ENCODE results near the gene ANKRD29.
A peak's percentile ranks its signal among the peaks of the same experiment; 100 is the strongest.
"Not testable (repeated sequence)": the region's sequence is repeated elsewhere in the genome, so short reads cannot be mapped to it uniquely, and the experiment has no call there.

Gene ANKRD29

GRCh38 chr18:23613091-23613475, 49.6 kb downstream of the ANKRD29 start:
- DNase-seq, result not testable (repeated sequence)

- DNase-seq, result no peak
These were observed 50.1 kb downstream of the ANKRD29 start for GRCh38 chr18:23612434-23613090.

DNA sequence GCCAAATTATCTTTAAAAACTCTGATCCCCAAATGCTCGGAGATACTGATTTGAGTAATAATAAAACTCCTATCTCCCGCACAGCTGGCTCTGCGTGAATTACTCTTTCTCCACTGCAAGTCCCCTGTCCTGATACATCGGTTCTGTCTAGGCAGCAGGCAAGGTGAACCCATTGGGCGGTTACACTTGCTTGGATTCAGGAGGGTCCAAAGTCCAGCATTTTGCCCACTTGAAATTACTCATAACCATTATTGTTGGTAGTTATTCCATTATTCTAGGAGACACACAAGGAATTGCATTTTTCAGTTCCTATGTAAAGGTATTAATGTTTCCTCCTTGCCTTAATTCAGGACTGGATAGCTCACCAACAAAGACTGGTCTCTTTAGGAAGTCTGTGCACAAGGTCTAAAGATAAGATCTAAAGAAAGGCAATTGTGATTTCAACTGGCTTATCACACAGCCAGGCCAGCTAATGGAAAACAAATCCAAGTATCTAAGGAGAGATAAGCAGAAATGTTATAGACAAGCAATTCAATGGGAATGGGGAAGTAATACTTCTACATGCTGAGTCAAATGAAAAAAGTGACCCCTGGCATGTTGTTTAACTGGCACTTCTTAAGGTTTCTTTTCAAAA, 53.2 kb downstream of the ANKRD29 start:
- no peak for DNase-seq

DNA sequence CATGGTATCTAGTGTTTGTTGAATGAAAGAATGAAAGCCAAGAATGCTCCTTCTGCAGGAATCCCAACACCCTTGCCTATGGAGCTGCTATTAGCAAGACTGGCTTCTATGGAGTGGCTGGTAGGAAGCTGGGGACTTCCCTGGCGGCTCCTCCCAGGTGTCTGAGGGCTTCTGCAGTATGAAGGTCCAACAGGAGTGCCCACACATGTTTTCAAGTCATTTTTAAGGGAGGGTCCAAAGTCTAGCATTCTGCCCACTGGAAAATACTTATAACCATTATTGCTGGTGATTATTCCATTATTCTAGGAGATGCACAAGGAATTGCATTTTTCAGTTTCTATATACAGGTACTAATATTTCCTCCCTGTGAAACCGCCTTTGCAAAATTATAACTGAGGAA, 54.5 kb downstream of the ANKRD29 start:
- DNase-seq, result no peak

DNA sequence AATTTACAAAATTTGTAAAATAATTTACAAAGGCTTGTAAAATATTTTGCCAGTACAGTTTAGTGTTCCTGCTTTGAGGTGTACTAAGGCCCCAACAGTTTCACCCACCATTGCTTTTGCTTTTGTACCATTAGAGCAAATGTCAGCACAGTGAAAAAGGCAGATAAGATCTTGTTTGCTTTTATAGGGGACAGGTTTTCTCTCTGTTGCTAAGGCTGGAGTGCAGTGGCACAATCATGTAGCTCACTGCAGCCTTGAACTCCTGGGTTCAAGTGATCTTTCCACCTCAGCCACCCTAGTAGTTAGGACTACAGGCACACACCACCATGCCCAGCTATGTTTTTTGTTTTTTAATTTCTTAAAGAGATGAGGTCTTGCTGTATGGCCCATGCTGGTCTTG, 56.8 kb downstream of the ANKRD29 start:
- no peak for DNase-seq

DNA sequence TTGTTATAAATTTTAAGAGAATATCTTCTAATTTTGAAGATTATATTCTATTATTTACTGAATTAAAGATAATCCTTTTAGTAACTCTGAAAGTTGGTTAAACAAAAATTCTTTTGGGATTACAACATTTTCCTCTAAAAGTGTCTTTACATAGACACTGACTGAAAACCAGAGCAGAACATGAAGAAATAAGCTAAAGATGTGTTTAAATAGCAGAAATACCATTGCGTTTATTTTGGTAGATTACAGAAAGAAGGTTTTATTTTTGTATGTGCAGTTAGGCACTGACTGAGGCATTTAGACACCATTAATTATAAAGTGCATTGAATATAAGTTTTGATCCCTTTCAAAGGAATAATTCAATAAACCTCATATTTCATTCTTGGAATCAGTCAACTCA, 62.9 kb downstream of the ANKRD29 start:
- no peak for DNase-seq

DNA sequence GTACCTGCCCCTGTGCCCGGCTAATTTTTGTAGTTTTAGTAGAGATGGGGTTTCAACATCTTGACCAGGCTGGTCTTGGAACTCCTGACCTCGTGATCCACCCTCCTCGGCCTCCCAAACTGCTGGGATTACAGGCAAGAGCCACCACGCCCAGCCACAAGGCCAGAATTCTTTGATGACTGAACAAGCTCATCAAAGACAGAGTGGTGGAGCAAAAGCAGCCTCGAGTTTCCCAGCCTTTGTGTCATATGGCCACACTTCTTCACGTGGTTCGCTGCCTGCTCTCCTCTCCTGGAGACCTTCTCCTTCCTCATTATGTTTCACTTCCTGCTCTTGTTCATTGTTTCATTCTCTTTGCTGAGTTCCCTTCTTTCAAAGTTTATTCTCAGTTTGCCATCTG, 66.5 kb downstream of the ANKRD29 start:
- no peak for DNase-seq

DNA sequence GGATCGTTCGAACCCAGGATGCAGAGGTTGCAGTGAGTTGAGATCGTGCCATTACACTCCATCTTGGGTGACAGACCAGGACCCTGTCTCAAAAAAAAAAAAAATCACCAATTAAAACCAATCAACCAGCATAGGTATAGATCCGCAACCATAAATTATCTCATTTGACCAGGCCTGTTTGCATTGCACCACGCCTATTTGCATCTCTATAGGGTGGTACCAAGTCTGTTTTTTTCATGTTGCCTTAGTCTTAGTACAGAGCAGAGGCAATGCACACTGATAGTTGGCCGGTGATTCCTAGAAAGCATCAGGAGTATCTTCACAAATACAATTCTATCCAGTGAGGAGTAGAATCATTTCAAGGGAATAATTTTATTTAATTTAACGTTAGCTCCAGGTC, 67.1 kb downstream of the ANKRD29 start:
- DNase-seq, result peak; percentile 59

- no peak for DNase-seq
These were observed 69.0 kb downstream of the ANKRD29 start for GRCh38 chr18:23593720-23594119.

GRCh38 chr18:23592911-23593310, 69.8 kb downstream of the ANKRD29 start:
- DNase-seq, result no peak

DNA sequence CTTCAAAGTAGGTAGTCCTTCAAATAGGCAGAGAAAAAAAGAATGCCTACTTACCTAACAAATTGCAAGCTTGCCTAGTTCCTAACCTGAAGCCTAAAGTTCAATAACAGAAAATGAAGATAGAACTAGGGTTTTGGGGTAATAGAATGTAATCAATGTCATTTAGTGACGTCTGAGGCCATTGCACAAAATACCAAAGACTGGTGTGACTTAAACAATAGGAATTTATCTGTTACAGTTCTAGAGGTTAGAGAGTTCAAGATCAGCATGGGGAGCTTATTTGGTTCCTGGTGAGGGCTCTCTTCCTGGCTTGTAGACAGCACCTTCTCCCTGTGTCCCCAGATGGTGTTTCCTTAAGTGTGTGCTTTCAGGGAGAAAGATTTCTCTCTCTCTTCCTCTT, 71.7 kb downstream of the ANKRD29 start:
- DNase-seq, result no peak

DNA sequence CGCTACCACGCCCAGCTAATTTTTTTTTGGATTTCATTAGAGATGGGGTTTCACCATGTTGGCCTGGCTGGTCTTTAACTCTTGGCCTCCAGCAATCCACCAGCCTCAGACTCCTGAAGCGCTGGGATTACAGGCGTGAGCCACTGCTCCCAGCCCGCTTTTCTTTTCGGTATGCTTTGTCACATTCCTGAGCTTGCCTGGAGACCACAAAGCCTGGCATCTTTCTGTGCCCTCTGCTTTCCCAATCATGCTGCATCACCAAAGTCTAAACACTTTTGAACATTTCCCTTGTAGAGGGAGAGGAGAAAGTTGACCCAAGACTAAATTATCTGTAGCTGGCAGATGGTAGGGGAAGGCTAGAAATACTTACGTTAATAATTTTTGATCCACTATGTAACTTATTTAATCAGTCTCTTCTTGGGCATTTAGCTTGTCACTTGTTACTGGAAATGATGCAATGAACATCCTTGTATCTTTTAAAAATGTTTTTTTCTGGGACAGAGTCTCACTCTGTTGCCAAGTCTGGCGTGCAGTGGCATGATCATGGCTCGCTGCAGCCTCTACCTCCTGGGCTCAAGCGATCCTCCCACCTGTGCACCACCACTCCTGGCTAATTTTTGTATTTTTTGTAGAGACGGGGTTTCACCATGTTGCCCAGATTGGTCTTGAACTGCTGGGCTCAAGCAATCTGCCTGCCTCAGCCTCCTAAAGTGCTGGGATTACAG, 73.7 kb downstream of the ANKRD29 start:
- no peak for DNase-seq

DNA sequence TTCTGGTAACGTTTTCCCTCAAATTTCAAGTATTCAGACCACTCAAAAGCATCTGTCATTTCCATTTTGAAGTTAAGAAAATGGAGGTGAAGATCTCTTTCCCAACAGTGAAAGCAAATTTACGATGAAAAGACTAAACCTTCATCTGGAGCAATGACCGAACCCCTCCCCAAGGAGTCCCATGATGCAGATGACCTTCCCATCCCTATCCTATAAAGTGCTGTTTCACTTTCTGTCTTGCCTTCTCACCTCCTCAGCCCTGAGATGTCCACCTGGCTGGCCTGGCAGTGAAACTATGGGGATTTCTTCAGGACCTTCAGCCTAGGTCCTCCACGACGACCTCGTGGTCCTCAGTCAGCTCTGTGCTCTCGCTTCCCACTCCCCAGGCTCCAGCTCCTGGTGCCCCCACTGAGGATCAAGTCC, 75.5 kb downstream of the ANKRD29 start:
- no peak for DNase-seq

DNA sequence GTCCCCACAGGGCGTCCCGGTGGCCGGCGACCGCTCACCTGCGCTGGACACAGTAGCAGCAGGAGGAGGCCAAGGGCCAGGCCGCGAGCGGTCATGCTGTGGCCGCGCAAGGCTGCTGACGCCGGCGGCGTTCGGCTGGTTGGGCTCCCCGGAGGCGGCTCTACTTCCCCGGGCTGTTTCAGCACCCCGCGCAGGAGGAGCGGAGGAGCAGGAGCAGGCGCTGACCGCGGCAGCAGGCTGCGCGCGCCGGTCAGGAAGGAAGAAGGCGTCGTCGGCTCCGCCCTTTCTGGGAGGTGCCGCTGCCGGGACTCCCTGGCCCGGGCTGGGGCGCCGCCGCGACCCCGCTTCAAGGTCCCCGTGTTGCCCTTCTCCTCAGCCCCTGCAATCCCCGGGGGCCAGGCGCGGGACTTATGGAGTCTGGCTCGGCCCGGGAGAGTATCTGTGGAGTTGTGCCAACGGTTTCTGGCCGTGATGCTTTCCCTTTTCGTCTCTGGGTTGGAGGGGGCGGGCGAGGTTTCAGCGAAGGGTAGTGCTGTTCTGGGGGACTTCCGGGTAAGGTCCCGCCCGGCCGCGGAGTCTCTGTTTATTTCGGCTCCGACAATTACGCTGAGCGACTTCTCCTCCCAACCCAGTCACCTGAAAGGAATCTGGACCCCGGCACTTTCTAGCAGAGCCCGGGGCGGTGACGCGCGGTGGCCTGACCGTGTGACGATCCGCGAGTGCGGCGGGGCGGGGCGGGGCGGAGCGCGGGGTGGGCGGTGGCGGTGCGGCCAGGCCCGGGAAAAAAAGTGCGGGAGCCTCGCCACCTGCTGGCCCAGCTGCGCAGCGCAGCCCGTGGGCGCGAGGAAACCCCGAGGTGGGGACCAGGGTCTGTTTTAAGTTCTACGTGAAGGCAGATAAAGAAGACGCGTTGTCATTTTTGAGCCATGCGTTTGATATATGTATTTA, 76.2 kb downstream of the ANKRD29 start, which contains the start of gene NPC1:
Gene NPC1 (minus strand): TSS at position 258 of the 948 bp plus-strand sequence. CDS start 163 bp downstream, at position 95.
- DNase-seq, result peak; percentile 99

DNA sequence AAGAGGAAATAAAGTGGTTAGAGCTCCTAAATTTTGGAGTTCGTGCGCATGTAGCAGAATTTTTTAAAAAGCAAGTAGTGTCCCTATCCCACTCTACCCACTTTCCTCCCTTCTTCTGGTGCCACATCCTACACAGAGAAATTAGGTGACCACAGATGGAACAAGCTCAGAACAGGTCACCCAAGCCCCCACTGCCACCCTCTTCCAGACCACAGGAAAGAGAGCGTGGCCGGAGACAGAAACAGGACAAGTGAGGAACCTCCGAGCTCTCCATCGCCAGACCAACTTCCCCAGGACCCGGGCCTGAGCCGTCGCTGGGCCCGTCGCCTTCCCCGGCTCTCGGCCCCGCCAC, 76.8 kb downstream of the ANKRD29 start:
- DNase-seq, result no peak

- peak; percentile 80 for DNase-seq
These were observed 77.5 kb downstream of the ANKRD29 start for GRCh38 chr18:23585007-23585871.

DNA sequence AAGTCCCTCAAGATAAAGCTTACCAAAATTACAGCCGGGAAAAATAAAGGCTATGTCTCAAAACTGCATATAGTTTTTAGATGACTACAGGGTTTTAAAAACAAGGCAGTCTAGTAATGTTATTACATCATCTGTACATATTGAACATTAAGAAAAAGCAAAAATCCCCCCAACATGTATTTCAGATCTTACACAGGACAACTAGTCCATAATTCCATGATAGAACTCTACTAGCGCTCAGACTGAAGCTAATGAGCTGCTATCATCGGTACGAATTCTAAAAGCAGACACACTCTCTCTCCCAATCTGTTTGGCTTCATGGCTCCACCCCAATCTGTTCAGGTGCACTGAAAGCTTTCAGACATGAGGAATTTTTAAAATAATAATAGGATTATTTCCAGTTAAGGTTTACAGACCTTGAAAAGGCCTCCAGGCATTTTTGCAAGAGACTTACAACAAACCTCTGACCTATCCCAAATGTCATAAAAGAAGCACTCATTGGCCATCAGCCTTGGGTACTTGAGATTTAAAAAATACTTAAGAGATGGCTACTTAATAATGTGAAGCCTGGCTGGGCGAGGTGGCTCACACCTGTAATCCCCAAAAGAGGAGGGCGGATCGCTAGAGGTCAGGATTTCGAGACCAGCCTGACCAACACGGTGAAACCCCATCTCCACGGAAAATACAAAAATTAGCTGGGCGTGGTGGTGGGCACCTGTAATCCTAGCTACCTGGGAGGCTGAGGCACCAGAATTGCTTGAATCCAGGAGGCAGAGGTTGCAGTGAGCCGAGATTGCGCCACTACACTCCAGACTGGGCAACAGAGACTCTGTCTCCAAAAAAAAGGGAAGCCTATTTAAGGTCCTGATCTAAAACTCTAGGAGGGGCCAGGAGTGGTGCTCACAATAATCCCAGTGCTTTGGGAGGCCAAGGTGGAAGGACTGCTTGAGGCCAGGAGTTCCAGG, 78.4 kb downstream of the ANKRD29 start:
- no peak for DNase-seq

GRCh38 chr18:23583071-23583865, 79.4 kb downstream of the ANKRD29 start:
- no peak for DNase-seq

DNA sequence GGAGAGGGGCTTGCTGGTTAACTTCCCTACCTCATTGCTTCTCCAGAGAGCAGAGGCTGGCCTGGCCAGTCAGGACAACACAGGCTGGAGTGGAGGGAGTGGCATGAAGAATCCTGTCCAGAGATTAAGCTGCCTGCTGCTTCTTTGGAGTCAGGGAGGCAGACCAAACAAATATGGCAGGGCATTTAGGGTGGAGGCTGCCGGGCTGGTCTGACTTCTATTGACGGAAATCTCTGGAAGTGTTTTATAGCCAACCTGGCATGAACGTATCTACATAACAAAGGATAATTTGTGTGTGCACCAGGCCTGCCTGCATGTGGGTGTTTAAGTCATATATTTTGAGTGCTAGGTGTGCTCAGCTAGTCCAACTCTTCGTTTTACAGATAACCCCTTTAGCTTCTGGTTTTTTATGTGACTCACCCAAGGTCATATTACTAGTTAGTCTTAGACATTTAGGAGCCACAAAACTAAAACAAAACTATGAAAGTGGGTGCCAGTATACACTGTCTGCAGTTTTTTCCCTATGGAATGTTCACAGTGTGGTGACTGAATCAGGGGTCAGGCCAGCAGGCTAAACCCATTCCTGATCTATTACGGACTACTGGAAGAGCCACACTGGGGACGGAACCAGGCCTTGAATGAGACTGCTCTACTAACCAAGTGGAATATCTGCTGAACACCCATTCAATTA, 81.9 kb downstream of the ANKRD29 start:
- DNase-seq, result no peak
